ENCODE data around the gene WNT3A.

DNA sequence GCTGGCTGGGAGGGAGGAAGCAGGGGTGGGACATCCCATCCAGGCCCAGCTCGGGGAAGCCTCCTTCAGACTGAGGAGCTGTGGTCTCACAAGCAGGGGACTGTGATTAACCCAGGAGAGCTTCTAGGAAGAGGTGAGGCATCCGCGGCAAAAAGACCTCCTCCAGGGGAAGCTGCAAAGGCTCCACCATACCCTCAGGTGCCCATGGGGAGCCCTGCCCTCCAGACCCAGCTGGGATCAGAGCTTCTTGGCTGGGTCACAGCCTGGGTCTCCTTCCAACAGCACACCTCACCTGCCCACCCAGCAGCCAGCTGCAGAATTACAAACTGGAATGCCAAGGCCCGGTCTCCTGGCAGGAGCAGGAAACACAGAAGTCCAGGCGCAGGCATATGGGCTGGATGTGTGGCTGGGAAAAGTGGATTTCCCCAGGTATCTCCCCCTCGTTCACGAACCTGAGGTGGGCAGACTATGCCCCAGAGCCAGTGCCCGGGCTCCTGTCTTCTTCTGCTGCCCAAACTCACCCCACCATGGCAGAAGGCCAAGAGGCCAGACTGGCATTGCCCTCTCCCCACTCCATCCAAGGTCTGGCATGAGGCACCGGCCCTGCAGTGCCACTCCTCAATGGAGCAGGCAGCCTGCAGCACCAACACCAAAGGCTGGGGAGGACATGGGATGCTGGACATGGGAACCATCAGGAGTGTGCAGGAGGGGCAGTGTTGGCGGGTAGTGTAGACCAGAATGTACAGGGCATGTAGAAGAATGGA is 60.3 kb downstream of the WNT3A start:
- TF ChIP-seq, protein P1, sequence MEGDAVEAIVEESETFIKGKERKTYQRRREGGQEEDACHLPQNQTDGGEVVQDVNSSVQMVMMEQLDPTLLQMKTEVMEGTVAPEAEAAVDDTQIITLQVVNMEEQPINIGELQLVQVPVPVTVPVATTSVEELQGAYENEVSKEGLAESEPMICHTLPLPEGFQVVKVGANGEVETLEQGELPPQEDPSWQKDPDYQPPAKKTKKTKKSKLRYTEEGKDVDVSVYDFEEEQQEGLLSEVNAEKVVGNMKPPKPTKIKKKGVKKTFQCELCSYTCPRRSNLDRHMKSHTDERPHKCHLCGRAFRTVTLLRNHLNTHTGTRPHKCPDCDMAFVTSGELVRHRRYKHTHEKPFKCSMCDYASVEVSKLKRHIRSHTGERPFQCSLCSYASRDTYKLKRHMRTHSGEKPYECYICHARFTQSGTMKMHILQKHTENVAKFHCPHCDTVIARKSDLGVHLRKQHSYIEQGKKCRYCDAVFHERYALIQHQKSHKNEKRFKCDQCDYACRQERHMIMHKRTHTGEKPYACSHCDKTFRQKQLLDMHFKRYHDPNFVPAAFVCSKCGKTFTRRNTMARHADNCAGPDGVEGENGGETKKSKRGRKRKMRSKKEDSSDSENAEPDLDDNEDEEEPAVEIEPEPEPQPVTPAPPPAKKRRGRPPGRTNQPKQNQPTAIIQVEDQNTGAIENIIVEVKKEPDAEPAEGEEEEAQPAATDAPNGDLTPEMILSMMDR (conservative IDR thresholded peaks at IDR 0.05; ENCODE audit: low read depth, low read length): no peak
- TF ChIP-seq POLR2A (IDR thresholded peaks at IDR 0.05; ENCODE audit: low read depth, low read length): no peak
- TF ChIP-seq RCOR1 (IDR thresholded peaks at IDR 0.05; ENCODE audit: insufficient replicate concordance, low read length): no peak
- TF ChIP-seq NFE2L2 (IDR thresholded peaks at IDR 0.05; ENCODE audit: low read depth, low read length): no peak
- no peak for TF ChIP-seq RAD21 (IDR thresholded peaks at IDR 0.05; ENCODE audit: low read length)
- no peak for TF ChIP-seq BHLHE40 (IDR thresholded peaks at IDR 0.05; ENCODE audit: low read depth, low read length)
- no peak for TF ChIP-seq CEBPB (IDR thresholded peaks at IDR 0.05; ENCODE audit: low read depth, low read length)
- no peak for TF ChIP-seq SMC3 (IDR thresholded peaks at IDR 0.05; ENCODE audit: low read depth, low read length)
- no peak for TF ChIP-seq RFX5 (IDR thresholded peaks at IDR 0.05; ENCODE audit: low read depth, low read length)
- TF ChIP-seq MXI1 (IDR thresholded peaks at IDR 0.05; ENCODE audit: borderline replicate concordance, low read depth, low read length): no peak
- TF ChIP-seq, protein P2, sequence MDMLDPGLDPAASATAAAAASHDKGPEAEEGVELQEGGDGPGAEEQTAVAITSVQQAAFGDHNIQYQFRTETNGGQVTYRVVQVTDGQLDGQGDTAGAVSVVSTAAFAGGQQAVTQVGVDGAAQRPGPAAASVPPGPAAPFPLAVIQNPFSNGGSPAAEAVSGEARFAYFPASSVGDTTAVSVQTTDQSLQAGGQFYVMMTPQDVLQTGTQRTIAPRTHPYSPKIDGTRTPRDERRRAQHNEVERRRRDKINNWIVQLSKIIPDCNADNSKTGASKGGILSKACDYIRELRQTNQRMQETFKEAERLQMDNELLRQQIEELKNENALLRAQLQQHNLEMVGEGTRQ (IDR thresholded peaks at IDR 0.05; ENCODE audit: low read depth, low read length): no peak
- no peak for TF ChIP-seq MAZ (IDR thresholded peaks at IDR 0.05; ENCODE audit: borderline replicate concordance, low read depth, low read length)
- TF ChIP-seq MAFK (IDR thresholded peaks at IDR 0.05; ENCODE audit: low read depth, low read length): no peak
- TF ChIP-seq FOS (IDR thresholded peaks at IDR 0.05; ENCODE audit: low read depth, low read length): no peak
